Calu3 (cell line): ENCODE measurements around the gene PPEF2. TPM values are rescaled to one million over a fixed set of nuclear protein-coding genes. Genes with fewer than 3 reads are reported as not detected.
"Not testable (repeated sequence)": the region's sequence is repeated elsewhere in the genome, so short reads cannot be mapped to it uniquely, and the experiment has no call there.

Source experiments
- BruUV-seq: library from RNA; stranded (reverse); fragments of 400-500 nt; replicated peaks from 2 replicates; lab custom pipeline; 2021; lab: Mats Ljungman, UMichigan
- CTCF ChIA-PET: fragments of 300-600 bp; sonication (Branson Sonifier 250); formaldehyde crosslinking; loops from one replicate; lab custom pipeline; 2022; ENCODE audit warnings: antibody characterized with exemption; lab: Charles Lee
- DNase-seq: peaks from one replicate; pipeline ENCODE4 v3.0.0; 2022
- H3K27ac Mint-ChIP-seq: one replicate; pipeline ENCODE4 v1.8.0; 2022; ENCODE audit warnings: mixed read lengths; ENCODE audit not compliant: unreplicated experiment
- H3K27me3 Mint-ChIP-seq: one replicate; pipeline ENCODE4 v1.8.0; 2022; ENCODE audit warnings: mixed read lengths; ENCODE audit not compliant: unreplicated experiment
- H3K36me3 Mint-ChIP-seq: one replicate; pipeline ENCODE4 v1.8.0; 2022; ENCODE audit warnings: mild to moderate bottlenecking, moderate library complexity, mixed read lengths; ENCODE audit not compliant: insufficient read depth, unreplicated experiment
- H3K4me1 Mint-ChIP-seq: one replicate; pipeline ENCODE4 v1.8.0; 2022; ENCODE audit warnings: mild to moderate bottlenecking, low read depth, mixed read lengths; ENCODE audit not compliant: unreplicated experiment
- H3K4me3 Mint-ChIP-seq: one replicate; pipeline ENCODE4 v1.8.0; 2022; ENCODE audit warnings: mild to moderate bottlenecking, low read depth, moderate library complexity, mixed read lengths; ENCODE audit not compliant: unreplicated experiment
- H3K9me3 Mint-ChIP-seq: one replicate; pipeline ENCODE4 v1.8.0; 2022; ENCODE audit warnings: low read depth, mixed read lengths; ENCODE audit not compliant: unreplicated experiment
- CTCF ChIP-seq: fragments of 200-600 bp; IDR thresholded peaks from one replicate; pipeline ENCODE4 v1.8.0; 2022; ENCODE audit warnings: antibody characterized with exemption; ENCODE audit not compliant: unreplicated experiment
- intact Hi-C: fragments of 100-400 bp; cut with micrococcal nuclease; formaldehyde crosslinking; loops from one replicate; pipeline ENCODE4 v1.10.0; 2022; ENCODE audit not compliant: unreplicated experiment
- total RNA-seq: library from RNA; stranded (reverse); gene quantifications from 2 replicates; pipeline ENCODE4 v1.2.3, GENCODE V29; 2022

Gene PPEF2
- total RNA-seq, 1 experiment from 2014 or later: not detected

GRCh38 chr4:75849461-75849860 lies 52.8 kb downstream of the PPEF2 start:
- no peak overlapping the region for H3K4me3 Mint-ChIP-seq
- no peak for DNase-seq
- no peaks in the 10 kb centered on the region for H3K9me3 Mint-ChIP-seq
- no peaks in the 10 kb centered on the region for H3K4me1 Mint-ChIP-seq
- no peak for TF ChIP-seq CTCF
- H3K36me3 Mint-ChIP-seq: no peaks in the 10 kb centered on the region
- CTCF ChIA-PET: no interaction called here
- intact Hi-C loops: loop anchor here (10.0 kb wide), 1 partner anchor 195 kb away; no protein-coding TSS in a partner anchor
- no peak overlapping the region for H3K27ac Mint-ChIP-seq
- H3K27me3 Mint-ChIP-seq: peaks cover 17% of the 10 kb centered on the region
- BruUV-seq: no TSS peak

GRCh38 chr4:75848891-75849290 lies 53.4 kb downstream of the PPEF2 start:
- DNase-seq: no peak
- Mint-ChIP-seq H3K27me3 (peaks cover 11% of the 10 kb centered on the region), H3K4me1 (no peaks in the 10 kb centered on the region), H3K4me3 (no peak overlapping the region), H3K9me3 (no peaks in the 10 kb centered on the region), H3K36me3 (peaks cover 5% of the 10 kb centered on the region), H3K27ac (no peak overlapping the region)
- BruUV-seq: no TSS peak
- CTCF ChIA-PET: no interaction called here
- intact Hi-C loops: loop anchor here (10.0 kb wide), 1 partner anchor 194 kb away; no protein-coding TSS in a partner anchor
- TF ChIP-seq CTCF: no peak

GRCh38 chr4:75848171-75848760 lies 54.0 kb downstream of the PPEF2 start:
- not testable (repeated sequence) for BruUV-seq

GRCh38 chr4:75845992-75846391 lies 56.3 kb downstream of the PPEF2 start:
- intact Hi-C loops: loop anchor here (10.0 kb wide), 1 partner anchor 191 kb away; no protein-coding TSS in a partner anchor
- no peak overlapping the region for H3K4me3 Mint-ChIP-seq
- H3K9me3 Mint-ChIP-seq: no peaks in the 10 kb centered on the region
- TF ChIP-seq CTCF: no peak
- H3K27me3 Mint-ChIP-seq: no peaks in the 10 kb centered on the region
- CTCF ChIA-PET: no interaction called here
- H3K4me1 Mint-ChIP-seq: no peaks in the 10 kb centered on the region
- BruUV-seq: no TSS peak
- peaks cover 5% of the 10 kb centered on the region for H3K36me3 Mint-ChIP-seq
- no peak for DNase-seq
- no peak overlapping the region for H3K27ac Mint-ChIP-seq

More at GRCh38 chr4:75848171-75848760, 54.0 kb downstream of the PPEF2 start:
- H3K27ac Mint-ChIP-seq, H3K36me3 Mint-ChIP-seq, H3K4me3 Mint-ChIP-seq, H3K9me3 Mint-ChIP-seq, H3K4me1 Mint-ChIP-seq, H3K27me3 Mint-ChIP-seq: not testable (repeated sequence)
- CTCF ChIA-PET: interaction anchor here (0.6 to 1.3 kb wide), 4 partner anchors 14 to 124 kb away, joined by 3 to 4 read pairs (median 3); partner anchors contain the start of gene USO1
- DNase-seq: peak; percentile 30
- peak; percentile 42 for TF ChIP-seq CTCF
- intact Hi-C loops: loop anchor here (10.0 kb wide), 1 partner anchor 193 kb away; no protein-coding TSS in a partner anchor
